ENCODE results near the gene GLIPR2.
"Not testable (repeated sequence)": the region's sequence is repeated elsewhere in the genome, so short reads cannot be mapped to it uniquely, and the experiment has no call there.

The GLIPR2 gene

DNA sequence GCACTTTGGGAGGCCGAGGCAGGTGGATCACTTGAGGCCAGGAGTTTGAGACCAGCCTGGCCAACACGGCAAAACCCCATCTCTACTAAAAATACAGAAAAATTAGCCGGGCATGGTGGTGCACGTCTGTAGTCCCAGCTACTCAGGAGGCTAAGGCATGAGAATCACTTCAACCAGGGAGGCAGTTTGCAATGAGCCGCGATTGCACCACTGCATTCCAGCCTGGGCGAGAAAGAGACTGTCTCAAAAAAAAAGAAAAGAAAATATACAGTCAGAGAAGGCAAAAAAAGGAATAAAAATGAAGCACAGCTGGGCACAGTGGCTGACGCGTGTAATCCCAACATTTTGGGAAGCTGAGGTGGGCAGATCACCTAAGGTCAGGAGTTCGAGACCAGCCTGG, 40.0 kb downstream of the GLIPR2 start:
- not testable (repeated sequence) for H3K4me3 ChIP-seq (ENCODE audit: low read length); H3K27me3 ChIP-seq (ENCODE audit: control insufficient read depth, insufficient read depth, low read length); H3K9ac ChIP-seq (ENCODE audit: low read length); H3K36me3 ChIP-seq (ENCODE audit: control insufficient read depth, insufficient read depth, low read length); H3K27ac ChIP-seq (ENCODE audit: low read depth, low read length); H3K4me1 ChIP-seq (ENCODE audit: control insufficient read depth, insufficient read depth, low read length)

DNA sequence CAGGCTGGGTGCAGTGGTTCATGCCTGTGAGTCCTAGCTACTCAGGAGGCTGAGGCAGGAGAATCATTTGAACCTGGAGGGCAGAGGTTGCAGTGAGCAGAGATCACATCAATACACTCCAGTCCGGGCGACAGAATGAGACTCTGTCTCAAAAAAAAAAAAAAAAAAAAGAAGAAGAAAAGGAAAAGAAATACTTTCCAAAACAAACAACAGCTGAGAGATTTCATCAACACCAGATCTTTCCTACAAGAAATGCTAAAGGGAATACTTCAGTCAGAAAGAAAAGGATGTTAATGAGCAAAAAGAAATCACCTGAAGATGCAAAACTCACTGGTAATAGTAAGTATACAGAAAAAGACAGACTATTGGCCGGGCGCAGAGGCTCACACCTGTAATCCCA, 41.0 kb downstream of the GLIPR2 start:
- Histone ChIP-seq H3K27ac (ENCODE audit: low read depth, low read length) (no peak overlapping the region), H3K9ac (ENCODE audit: low read length) (no peak overlapping the region), H3K4me3 (ENCODE audit: low read length) (no peak overlapping the region), H3K4me1 (ENCODE audit: control insufficient read depth, insufficient read depth, low read length) (no peaks in the 10 kb centered on the region), H3K27me3 (ENCODE audit: control insufficient read depth, insufficient read depth, low read length) (no peaks in the 10 kb centered on the region), H3K36me3 (ENCODE audit: control insufficient read depth, insufficient read depth, low read length) (no peaks in the 10 kb centered on the region)

DNA sequence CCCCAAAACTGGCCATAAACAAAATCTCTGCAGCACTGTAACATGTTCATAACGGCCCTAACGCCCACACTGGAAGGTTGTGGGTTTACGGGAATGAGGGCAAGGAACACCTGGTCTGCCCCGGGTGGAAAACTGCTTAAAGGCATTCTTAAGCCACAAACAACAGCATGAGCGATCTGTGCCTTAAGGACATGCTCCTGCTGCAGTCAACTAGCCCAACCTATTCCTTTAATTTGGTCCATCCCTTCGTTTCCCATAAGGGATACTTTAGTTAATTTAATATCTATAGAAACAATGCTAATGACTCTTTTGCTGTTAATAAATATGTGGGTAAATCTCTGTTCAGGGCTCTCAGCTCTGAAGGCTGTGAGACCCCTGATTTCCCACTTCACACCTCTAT, 43.7 kb downstream of the GLIPR2 start:
- not testable (repeated sequence) for H3K4me3 ChIP-seq (ENCODE audit: low read length); H3K27me3 ChIP-seq (ENCODE audit: control insufficient read depth, insufficient read depth, low read length); H3K4me1 ChIP-seq (ENCODE audit: control insufficient read depth, insufficient read depth, low read length); H3K36me3 ChIP-seq (ENCODE audit: control insufficient read depth, insufficient read depth, low read length); H3K27ac ChIP-seq (ENCODE audit: low read depth, low read length); H3K9ac ChIP-seq (ENCODE audit: low read length)

DNA sequence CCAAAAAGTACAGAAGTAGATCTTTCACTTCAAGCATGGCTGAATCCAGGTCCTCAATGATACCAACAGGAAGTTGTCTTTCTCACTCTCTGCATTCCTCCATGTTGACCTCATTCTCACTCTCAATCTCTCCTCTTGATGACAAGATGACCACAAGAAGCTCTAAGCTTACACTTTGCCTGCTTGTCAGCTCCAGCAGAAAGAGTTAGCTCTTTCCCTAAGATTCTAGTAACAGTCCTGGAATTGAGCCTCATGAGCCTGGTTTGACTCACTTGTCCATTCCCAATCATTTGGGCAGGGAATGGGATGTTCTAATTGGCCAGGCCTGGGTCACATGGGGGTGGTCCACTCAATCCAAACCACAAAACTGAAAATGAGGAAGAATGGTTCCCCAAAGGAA, 50.9 kb downstream of the GLIPR2 start:
- Histone ChIP-seq H3K36me3 (ENCODE audit: control insufficient read depth, insufficient read depth, low read length) (no peaks in the 10 kb centered on the region), H3K9ac (ENCODE audit: low read length) (no peak overlapping the region), H3K4me3 (ENCODE audit: low read length) (no peak overlapping the region), H3K27ac (ENCODE audit: low read depth, low read length) (no peak overlapping the region), H3K27me3 (ENCODE audit: control insufficient read depth, insufficient read depth, low read length) (no peaks in the 10 kb centered on the region), H3K4me1 (ENCODE audit: control insufficient read depth, insufficient read depth, low read length) (peaks cover 12% of the 10 kb centered on the region)

DNA sequence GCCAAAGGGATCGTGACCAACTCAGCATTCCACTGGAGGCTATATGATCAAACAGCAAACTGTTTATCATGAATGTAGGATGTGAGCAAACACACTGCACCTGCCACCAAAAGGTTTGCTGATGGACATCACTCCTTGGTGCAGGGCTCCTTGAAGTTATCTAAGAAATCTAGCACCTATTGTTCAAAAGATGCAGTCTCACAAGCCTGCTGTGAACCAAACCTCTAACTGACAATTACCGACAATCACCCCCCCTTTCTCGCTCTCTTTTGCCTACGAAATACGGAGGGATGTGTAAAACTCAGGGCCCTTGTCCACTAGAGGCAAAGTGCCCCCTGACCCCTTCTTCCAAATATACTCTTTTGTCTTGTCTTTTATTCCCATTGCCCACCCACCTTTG, 51.7 kb downstream of the GLIPR2 start:
- no peaks in the 10 kb centered on the region for H3K27me3 ChIP-seq (ENCODE audit: control insufficient read depth, insufficient read depth, low read length)
- no peak overlapping the region for H3K9ac ChIP-seq (ENCODE audit: low read length)
- H3K36me3 ChIP-seq (ENCODE audit: control insufficient read depth, insufficient read depth, low read length): no peaks in the 10 kb centered on the region
- H3K4me1 ChIP-seq (ENCODE audit: control insufficient read depth, insufficient read depth, low read length): peaks cover 19% of the 10 kb centered on the region
- H3K27ac ChIP-seq (ENCODE audit: low read depth, low read length): no peak overlapping the region
- H3K4me3 ChIP-seq (ENCODE audit: low read length): no peak overlapping the region

DNA sequence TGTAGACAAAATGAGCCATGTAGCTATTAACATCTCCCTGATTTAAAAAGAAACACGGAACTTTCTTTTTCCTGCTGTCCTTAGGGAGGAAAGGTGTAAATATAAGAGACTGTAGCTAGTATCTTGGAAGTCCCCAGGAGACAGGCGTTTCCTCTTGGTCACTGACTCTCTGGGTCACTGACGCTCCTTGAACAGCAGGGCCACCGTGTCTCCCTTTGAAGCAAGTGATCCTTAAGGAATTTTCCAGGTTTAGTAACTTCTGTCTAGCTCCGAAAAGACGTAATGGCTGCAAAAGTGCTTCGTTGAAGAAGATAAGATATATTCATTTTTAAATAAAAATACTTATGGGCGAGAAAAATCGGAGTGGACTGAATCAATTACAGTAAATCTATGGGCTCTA, 53.4 kb downstream of the GLIPR2 start:
- Histone ChIP-seq H3K4me3 (ENCODE audit: low read length) (peak overlapping the region; percentile 93), H3K36me3 (ENCODE audit: control insufficient read depth, insufficient read depth, low read length) (no peaks in the 10 kb centered on the region), H3K9ac (ENCODE audit: low read length) (no peak overlapping the region), H3K4me1 (ENCODE audit: control insufficient read depth, insufficient read depth, low read length) (peaks cover 26% of the 10 kb centered on the region), H3K27me3 (ENCODE audit: control insufficient read depth, insufficient read depth, low read length) (no peaks in the 10 kb centered on the region), H3K27ac (ENCODE audit: low read depth, low read length) (peak overlapping the region; percentile 92)

DNA sequence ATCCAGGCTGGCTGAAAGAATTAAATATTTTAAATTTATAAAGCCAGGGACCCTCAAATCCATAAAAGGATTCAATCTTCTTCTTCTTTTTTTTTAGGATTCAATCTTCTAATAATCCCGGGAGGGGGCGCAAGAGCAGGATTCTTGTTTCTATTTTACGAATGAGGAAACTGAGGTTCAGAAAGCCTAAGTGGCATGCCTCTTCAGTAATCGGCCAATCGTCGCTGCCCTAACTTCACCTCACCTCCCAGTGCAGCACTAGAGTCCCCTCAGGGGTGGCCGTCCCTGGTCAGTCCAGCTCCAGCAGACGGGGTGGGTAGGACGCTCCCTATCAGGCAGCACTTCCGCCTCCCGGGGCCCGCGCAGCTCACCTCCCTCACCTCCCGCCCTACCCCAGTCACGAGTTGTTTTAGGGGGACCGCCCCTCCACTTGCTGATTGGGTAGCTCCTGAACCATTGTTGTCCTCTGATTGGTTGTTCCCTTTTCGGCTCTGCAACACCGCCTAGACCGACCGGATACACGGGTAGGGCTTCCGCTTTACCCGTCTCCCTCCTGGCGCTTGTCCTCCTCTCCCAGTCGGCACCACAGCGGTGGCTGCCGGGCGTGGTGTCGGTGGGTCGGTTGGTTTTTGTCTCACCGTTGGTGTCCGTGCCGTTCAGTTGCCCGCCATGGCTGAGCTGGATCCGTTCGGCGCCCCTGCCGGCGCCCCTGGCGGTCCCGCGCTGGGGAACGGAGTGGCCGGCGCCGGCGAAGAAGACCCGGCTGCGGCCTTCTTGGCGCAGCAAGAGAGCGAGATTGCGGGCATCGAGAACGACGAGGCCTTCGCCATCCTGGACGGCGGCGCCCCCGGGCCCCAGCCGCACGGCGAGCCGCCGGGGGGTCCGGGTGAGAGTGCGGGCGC, 54.1 kb downstream of the GLIPR2 start, which contains the start of gene CLTA:
TSS of gene CLTA (plus strand) at position 534 of the 902 bp plus-strand sequence. CDS start at position 670, 136 bp downstream.
- peak within 1 kb of the TSS; percentile 92 for H3K27ac ChIP-seq (ENCODE audit: low read depth, low read length)
- H3K4me3 ChIP-seq (ENCODE audit: low read length): peak within 1 kb of the TSS; percentile 93
- peaks cover 26% of the 10 kb centered on the region for H3K4me1 ChIP-seq (ENCODE audit: control insufficient read depth, insufficient read depth, low read length)
- H3K36me3 ChIP-seq (ENCODE audit: control insufficient read depth, insufficient read depth, low read length): no peaks in the 10 kb centered on the region
- no peaks in the 10 kb centered on the region for H3K27me3 ChIP-seq (ENCODE audit: control insufficient read depth, insufficient read depth, low read length)
- peak within 1 kb of the TSS; percentile 92 for H3K9ac ChIP-seq (ENCODE audit: low read length)

DNA sequence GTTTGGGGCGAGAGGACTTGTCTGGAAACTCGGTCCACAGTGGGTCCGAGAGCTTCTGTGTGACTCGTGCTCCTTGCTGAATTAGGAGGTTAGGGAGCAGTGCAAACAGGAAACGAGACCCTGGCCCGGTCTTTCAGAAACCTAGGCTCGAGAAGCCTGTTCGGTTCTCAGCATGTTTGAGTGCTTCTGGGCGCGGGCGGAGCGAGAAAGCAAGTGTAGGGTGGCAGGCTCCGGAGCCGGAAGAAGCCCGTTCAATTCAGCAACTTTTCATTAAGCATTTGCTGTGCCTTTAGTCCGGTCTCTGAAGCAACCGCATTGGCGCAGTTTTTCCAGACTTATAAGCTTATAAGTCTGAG, 54.7 kb downstream of the GLIPR2 start:
- Histone ChIP-seq H3K4me3 (ENCODE audit: low read length) (peak overlapping the region; percentile 91), H3K27ac (ENCODE audit: low read depth, low read length) (peak overlapping the region; percentile 89), H3K9ac (ENCODE audit: low read length) (peak overlapping the region; percentile 76), H3K27me3 (ENCODE audit: control insufficient read depth, insufficient read depth, low read length) (no peaks in the 10 kb centered on the region), H3K4me1 (ENCODE audit: control insufficient read depth, insufficient read depth, low read length) (peaks cover 26% of the 10 kb centered on the region), H3K36me3 (ENCODE audit: control insufficient read depth, insufficient read depth, low read length) (no peaks in the 10 kb centered on the region)

DNA sequence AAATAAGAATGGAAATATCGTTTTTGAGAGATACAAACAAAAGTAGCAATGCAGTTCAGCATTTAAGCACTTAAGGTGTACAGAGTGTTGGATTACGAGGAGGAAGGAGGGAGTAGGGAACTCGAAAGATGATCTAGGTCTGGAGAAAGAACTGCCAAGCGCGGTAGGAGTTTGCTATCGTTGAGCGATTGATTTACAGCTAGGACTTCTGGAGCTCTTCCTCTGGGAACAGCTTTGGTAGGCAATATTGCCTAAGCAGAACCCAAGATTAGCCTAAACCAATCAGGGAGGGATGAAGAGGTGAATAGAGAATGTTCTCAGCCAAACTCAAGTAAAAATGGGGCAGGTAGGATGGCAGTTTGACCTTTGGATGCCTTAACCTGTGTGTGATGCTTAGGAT, 55.2 kb downstream of the GLIPR2 start:
- H3K4me1 ChIP-seq (ENCODE audit: control insufficient read depth, insufficient read depth, low read length): peaks cover 26% of the 10 kb centered on the region
- H3K27me3 ChIP-seq (ENCODE audit: control insufficient read depth, insufficient read depth, low read length): no peaks in the 10 kb centered on the region
- no peaks in the 10 kb centered on the region for H3K36me3 ChIP-seq (ENCODE audit: control insufficient read depth, insufficient read depth, low read length)
- H3K9ac ChIP-seq (ENCODE audit: low read length): peak overlapping the region; percentile 76
- H3K27ac ChIP-seq (ENCODE audit: low read depth, low read length): no peak overlapping the region
- peak overlapping the region; percentile 91 for H3K4me3 ChIP-seq (ENCODE audit: low read length)

DNA sequence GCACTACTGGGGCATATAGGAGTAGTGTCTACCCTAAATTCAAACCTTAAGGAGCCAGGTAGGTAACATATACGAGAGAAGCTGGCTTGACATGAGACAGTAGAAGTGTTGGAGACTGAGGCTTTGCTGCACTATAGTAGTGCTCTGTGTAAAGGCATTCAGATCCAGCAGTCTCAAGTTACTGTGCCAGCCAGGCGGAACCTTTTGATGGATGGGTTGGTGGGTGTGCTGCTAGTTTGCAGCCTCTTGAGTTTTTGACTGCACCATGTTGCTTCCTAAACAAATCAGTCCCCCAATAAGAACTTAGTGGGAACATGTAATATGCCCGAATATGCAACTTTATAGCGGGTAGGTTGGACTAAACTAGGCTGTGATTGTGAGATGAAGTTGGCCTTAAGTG, 55.7 kb downstream of the GLIPR2 start:
- Histone ChIP-seq H3K4me3 (ENCODE audit: low read length) (peak overlapping the region; percentile 91), H3K36me3 (ENCODE audit: control insufficient read depth, insufficient read depth, low read length) (no peaks in the 10 kb centered on the region), H3K27ac (ENCODE audit: low read depth, low read length) (no peak overlapping the region), H3K9ac (ENCODE audit: low read length) (no peak overlapping the region), H3K4me1 (ENCODE audit: control insufficient read depth, insufficient read depth, low read length) (peaks cover 26% of the 10 kb centered on the region), H3K27me3 (ENCODE audit: control insufficient read depth, insufficient read depth, low read length) (no peaks in the 10 kb centered on the region)

DNA sequence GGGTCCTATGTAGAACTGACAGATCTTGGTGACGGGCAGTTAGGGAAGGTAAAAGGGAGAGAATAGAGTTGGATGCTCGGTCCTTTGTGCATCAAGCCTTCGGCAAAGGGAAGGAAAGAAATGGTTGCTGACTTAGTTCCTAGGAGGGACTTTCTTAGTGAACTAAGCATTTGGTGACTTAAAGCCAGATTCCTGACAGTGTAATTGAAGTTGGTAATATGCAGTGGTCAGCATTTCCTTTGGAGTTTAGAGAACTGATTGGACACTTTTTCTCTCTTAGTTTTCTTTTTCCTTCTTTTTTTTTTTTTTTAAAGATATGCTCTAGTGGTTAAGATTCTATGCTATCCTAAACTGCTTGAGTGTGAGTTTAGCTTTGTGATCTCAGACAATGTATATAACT, 56.5 kb downstream of the GLIPR2 start:
- Histone ChIP-seq H3K27ac (ENCODE audit: low read depth, low read length) (no peak overlapping the region), H3K36me3 (ENCODE audit: control insufficient read depth, insufficient read depth, low read length) (no peaks in the 10 kb centered on the region), H3K9ac (ENCODE audit: low read length) (no peak overlapping the region), H3K4me1 (ENCODE audit: control insufficient read depth, insufficient read depth, low read length) (peaks cover 26% of the 10 kb centered on the region), H3K4me3 (ENCODE audit: low read length) (peak overlapping the region; percentile 23), H3K27me3 (ENCODE audit: control insufficient read depth, insufficient read depth, low read length) (no peaks in the 10 kb centered on the region)

DNA sequence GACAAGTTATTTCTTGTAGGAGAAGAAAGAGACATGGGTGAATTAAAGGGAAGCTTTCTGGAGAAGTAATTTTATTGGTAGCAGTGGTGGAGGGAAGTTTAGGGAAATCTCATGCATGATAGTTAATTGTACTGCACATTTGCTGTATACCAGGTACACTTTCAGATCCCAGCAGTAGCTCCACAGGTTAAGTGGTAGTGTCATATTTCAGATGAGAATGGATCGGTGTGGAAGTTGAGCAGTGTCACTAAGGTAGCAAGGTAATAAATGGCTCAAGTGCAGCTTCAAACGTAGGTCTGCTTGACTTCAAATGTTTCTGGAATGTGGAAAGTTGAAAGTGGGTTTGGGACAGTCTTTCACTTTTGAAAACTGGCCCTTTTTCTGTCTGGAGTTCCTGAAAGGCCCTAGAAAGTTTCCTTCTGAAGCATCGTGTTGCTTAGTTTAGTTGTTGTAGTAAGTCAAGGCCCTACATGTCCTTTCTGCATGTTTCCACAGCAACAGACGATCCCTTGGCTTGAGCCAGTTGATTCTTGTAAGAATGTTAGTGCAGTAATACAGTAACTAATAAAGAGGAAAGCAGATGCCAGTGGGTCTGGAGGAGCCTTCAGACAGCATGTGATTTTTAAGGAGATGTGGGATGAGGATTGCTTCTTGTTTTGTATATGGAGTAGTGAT, 57.9 kb downstream of the GLIPR2 start:
- Histone ChIP-seq H3K27ac (ENCODE audit: low read depth, low read length) (no peak overlapping the region), H3K4me1 (ENCODE audit: control insufficient read depth, insufficient read depth, low read length) (peaks cover 26% of the 10 kb centered on the region), H3K9ac (ENCODE audit: low read length) (no peak overlapping the region), H3K4me3 (ENCODE audit: low read length) (no peak overlapping the region), H3K36me3 (ENCODE audit: control insufficient read depth, insufficient read depth, low read length) (peaks cover 5% of the 10 kb centered on the region), H3K27me3 (ENCODE audit: control insufficient read depth, insufficient read depth, low read length) (no peaks in the 10 kb centered on the region)
